ENCODE data around the gene CGAS.
"Not testable (repeated sequence)": the region's sequence is repeated elsewhere in the genome, so short reads cannot be mapped to it uniquely, and the experiment has no call there.

Gene CGAS

DNA sequence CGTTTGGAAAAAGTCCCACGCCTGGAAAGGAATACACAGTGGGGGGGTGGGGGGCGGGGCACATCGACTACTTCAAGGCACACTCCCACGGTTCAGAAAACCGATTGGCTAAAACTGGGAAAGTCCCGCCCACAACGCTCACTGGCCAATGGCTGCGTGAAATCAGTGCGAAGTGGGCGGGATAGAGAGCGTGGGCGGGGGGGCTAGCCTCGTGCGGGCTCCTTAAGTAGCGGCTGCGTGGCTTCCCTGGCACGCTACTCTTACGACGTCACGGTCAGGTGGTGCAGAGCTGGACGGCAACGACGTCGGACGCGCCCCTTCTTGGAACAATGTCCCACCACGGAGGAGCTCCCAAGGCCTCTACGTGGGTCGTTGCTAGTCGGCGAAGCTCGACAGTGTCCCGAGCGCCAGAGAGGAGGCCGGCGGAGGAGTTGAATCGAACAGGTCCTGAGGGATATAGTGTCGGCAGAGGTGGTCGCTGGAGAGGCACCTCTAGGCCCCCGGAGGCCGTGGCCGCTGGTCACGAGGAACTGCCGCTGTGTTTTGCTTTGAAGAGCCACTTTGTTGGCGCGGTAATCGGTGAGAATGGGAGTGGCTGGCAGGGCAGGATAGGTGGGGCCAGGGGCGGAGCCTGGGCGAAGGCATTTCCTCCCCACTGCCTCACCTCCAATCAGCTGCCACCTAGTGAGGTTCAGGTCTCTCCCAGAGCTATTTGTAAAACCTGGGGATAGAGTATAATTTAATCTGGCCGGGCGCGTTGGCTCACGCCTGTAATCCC lies 57.3 kb downstream of the CGAS start, which contains the start of gene DDX43:
Gene DDX43, plus strand, starts transcription at position 252 of the 778 bp plus-strand sequence. Its CDS starts 78 bp downstream, at position 330.
- no peak for DNase-seq (ENCODE audit: low spot score)

DNA sequence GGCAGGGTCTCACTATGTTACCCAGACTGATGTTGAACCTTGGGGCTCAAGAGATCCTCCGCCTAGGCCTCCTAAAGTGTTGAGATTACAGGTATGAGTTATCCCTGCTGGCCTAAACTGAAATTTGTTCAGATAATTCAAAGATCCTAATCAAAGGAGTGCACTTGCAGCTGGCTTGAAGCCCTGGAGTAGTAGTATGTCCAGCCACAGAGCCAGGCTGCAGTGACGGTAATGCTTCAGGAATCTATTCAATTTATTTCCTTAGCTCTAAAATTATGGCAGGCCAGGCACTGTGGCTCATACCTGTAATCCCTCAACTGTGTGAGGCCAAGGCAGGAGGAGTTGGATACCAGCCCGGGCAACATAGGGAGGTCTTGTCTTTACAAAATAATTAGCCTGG lies 58.8 kb downstream of the CGAS start:
- peak; percentile 33 for DNase-seq (ENCODE audit: low spot score)

DNA sequence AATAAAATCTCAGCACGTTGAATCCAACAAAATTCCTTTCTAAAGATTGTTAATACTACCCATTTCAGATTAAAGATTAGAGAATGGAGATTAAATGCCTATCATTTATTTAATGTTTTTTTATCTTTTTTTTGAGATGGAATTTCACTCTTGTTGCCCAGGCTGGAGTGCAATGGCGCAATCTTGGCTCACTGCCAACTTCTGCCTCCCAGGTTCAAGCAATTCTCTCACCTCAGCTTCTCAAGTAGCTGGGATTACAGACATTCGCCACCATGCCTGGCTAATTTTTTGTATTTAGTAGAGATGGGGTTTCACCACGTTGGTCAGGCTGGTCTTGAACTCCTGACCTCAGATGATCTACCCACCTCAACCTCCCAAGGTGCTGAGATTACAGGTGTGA lies 59.9 kb downstream of the CGAS start:
- DNase-seq (ENCODE audit: low spot score): not testable (repeated sequence)

DNA sequence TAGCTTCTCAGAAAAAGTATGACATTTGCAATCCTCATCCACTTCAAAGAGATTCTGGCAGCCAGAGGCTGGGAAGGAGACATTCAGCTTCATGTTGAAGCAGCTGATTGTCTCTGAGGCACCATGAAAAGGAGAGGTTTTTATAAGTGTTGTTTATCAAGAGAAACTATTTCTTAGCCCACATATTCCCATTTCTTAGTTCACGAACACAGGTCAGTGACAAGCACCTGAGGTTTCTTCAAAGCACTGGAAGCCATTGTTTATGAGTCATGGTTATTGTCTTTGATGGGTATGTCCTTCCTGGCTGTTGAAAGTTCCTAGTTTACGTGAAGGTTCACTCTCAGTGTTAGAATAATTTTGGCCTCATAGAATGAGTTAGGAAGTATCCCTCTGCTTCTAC lies 60.4 kb downstream of the CGAS start:
- DNase-seq (ENCODE audit: low spot score): no peak

DNA sequence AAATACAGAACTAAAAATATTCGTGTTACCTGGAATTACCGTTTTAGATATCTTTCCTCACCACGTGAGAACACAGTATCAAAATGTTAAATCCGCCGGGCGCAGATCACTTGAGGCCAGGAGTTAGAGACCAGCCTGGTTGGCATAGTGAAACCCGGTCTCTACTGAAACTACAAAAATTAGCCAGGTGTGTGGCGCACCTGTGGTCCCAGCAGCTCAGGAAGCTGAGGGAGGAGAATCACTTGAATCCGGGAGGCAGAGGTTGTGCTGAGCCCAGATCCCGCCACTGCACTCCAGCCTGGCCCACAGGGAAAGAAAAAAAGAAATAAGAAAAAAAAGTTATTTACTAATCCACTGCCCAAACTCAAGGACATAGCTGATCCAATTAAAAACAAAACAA lies 62.2 kb downstream of the CGAS start:
- DNase-seq (ENCODE audit: low spot score): no peak

DNA sequence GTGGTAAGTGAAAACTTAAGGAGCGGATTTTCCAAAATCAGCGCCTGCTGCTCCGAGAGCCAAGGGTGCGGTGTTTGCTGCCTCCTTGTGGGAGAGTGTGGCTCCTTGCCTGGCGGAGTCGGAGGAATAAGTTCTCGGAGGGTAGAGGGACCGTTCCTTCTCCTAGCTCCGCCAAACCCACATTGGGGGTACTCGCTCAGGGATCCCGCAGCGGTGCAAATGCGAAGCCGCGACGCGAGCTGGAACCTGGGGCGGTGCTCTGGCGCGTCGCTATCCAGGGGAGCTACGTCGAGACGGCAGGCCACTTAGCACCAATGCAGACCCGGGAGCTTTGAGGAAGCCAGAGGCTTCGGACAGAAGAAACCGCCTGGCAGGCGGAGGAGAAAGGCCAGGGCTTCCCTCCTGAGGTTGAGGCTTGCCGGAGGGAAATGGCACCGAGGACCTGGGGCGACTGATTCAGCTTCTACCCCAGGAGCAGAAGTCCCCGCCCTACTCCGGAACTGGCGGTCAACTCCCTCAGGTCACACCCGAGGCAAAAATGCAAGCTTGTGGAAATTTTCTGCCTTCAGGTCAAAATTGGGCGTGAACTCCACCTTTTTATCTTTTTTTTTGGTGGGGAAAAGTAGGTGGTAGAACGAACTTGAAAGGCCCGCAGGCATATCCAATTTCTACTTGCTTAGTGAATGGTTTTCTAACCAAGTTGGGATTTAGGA lies 63.1 kb downstream of the CGAS start:
- DNase-seq (ENCODE audit: low spot score): peak; percentile 68

DNA sequence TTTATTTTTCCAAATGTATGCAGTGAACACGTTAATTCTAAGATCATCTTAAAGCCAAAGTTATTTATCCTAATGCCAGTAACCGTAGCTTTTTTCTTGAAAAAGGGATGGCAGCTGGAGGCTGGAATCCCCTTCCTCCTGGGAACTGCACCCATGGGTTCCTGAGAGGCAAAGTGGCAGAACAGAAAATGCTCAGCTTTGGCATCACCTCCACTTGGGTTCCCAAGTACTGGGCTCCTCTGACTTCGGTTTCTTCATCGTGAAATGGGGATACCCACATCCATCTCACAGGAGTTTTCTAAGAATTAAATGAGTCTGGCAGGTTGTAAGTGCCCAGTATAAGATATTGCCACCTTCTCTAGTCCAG lies 63.7 kb downstream of the CGAS start:
- peak; percentile 22 for DNase-seq (ENCODE audit: low spot score)

DNA sequence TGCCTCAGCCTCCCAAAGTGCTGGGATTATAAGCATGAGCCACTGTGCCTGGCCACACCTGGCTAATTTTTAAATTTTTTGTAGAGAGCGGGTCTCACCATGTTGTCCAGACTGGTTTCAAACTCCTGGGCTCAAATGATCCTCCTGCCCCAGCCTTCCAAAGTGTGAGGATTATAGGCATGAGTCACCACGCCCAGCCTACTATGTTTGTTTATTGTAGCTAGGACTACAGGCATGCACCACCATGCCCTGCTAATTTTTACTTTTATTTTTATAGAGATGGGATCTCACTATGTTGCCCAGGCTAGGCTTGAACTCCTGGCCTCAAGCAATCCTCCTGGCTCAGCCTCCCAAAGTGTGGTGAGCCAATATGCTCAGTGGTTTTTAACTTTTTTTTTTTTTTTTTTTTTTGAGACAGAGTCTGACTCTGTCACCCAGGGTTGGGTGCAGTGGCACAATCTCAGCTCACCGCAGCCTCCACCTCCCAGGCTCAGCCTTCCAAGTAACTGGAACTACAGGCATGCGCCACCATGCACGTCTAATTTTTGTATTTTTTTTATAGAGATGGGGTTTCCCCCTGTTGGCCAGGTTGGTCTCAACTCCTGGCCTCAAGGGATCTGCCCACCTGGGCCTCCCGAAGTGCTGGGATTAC lies 69.5 kb downstream of the CGAS start:
- no peak for DNase-seq (ENCODE audit: low spot score)

DNA sequence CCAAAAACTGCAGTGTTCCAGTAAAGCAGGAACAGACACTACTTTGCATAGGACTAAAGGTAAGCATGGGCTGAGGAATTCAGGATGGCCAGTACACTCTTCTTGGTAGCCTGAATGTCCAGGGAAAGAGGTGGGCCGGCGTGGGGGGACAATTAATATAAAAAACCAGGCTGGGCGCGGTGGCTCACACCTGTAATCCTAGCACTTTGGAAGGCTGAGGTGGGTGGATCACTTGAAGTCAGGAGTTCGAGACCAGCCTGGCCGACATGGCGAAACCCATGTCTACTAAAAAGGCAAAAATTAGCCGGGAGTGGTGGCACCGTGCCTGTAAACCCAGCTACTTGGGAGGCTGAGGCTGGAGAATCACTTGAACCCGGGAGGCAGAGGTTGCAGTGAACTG lies 70.6 kb downstream of the CGAS start:
- DNase-seq (ENCODE audit: low spot score): not testable (repeated sequence)

DNA sequence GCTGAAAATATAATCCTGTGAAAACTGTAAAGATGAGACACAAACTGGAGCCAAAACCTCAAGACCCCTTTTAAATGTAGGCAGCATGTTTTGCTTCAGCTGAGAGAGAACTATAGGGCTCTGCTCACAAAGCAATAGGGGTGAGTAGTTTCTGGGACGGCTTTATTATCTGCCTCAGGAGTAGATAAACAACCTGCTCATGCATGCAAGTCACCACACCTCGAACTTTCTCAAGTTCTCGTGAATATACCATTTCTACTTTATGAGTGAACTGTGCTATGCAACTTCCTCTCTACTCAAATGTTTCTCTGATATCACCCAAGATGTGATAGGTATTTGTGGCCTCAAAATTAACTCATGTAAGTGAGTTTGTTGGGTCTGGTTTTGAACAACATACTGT lies 74.9 kb downstream of the CGAS start:
- no peak for DNase-seq (ENCODE audit: low spot score)

DNA sequence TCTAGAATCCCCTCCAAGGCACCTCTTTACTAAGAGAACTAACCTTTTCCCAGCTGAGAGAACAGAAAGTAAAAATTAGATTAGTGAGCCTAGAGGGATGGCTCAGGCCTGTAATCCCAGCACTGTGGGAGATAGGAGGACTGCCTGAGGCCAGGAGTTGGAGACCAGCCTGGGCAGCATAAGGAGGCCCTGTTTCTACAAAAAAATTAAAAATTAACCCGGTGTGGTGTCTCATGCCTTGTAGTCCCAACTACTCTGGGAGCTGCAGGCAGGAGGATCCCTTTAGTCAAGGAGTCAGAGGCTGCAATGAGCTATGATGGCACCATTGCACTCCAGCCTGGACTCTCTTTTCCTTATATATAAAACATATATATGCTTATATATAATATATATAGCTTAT lies 76.9 kb downstream of the CGAS start:
- no peak for DNase-seq (ENCODE audit: low spot score)
